Lower leg skin (tissue), 4 donors: ENCODE measurements around the gene PRKCH. TPM values are rescaled to one million over a fixed set of nuclear protein-coding genes. Genes with fewer than 3 reads are reported as not detected.

Experiments
- DNase-seq, 2 donors: peaks; one replicate each; pipeline ENCODE4 v3.0.0-alpha.2; 2019; ENCODE audit warnings: low spot score in 2 of 2
- H3K4me3 ChIP-seq: fragments of 200-600 bp; sonication (generic); 2 replicates; pipeline ENCODE4 v1.5.1; 2017; ENCODE audit warnings: mild to moderate bottlenecking, low read depth; ENCODE audit not compliant: poor library complexity, severe bottlenecking
- CTCF ChIP-seq, 3 donors: fragments of 450-650 bp; IDR thresholded peaks; one replicate each; pipeline ENCODE4 v1.5.1; 2016; ENCODE audit warnings: antibody characterized with exemption in 3 of 3, mild to moderate bottlenecking in 3 of 3, moderate library complexity in 2 of 3
- POLR2A ChIP-seq, 2 donors: fragments of 450-650 bp; IDR thresholded peaks; one replicate each; pipeline ENCODE4 v1.6.1; 2016 to 2017; ENCODE audit warnings: antibody characterized with exemption in 2 of 2, mild to moderate bottlenecking in 1 of 2, moderate library complexity in 1 of 2
- WGBS, 2 donors: methylation state at CpG; one replicate each; pipeline ENCODE4 v1.1.5; 2018; 5-methylcytosine and 5-hydroxymethylcytosine counted together
- intact Hi-C: fragments of 100-400 bp; cut with DNase I; formaldehyde crosslinking; loops from one replicate; pipeline ENCODE4 v1.15.0; 2023; ENCODE audit warnings: low total_unique reads
- total RNA-seq, 4 donors: library from RNA; depleted of rRNA; stranded (reverse); fragments of >200 nt; gene quantifications; one replicate each; pipeline ENCODE4 v1.1.0, GENCODE V29; 2016

The PRKCH gene
- total RNA-seq, 4 donors from 2014 or later, result 57.3 to 103 (median 66.7) TPM

GRCh38 chr14:61474015-61474414 lies 152.6 kb downstream of the PRKCH start:
- no peak overlapping the region for H3K4me3 ChIP-seq
- no peak for DNase-seq
- WGBS, 2 donors, result 0 to 63% methylated on average over 1 of the region's 1 CpG
- intact Hi-C loops, result loop anchor here (10.0 kb wide), 1 partner anchor 251 kb away; no protein-coding TSS in a partner anchor
- TF ChIP-seq POLR2A (IDR thresholded peaks at IDR 0.05), result no peak
- TF ChIP-seq CTCF (IDR thresholded peaks at IDR 0.05), result no peak

- H3K4me3 ChIP-seq, result no peak overlapping the region
- intact Hi-C loops, result loop anchor here (10.0 kb wide), 1 partner anchor 250 kb away; no protein-coding TSS in a partner anchor
- WGBS, 2 donors, result 84 to 86% methylated on average over 3 of the region's 3 CpGs
- DNase-seq, result no peak
- no peak for TF ChIP-seq CTCF (IDR thresholded peaks at IDR 0.05)
- no peak for TF ChIP-seq POLR2A (IDR thresholded peaks at IDR 0.05)
These were observed 153.3 kb downstream of the PRKCH start for GRCh38 chr14:61474701-61475100.

GRCh38 chr14:61475316-61475715 lies 153.9 kb downstream of the PRKCH start:
- 21 to 24% methylated on average over 4 of the region's 4 CpGs for WGBS, 2 donors
- intact Hi-C loops, result loop anchor here (10.0 kb wide), 1 partner anchor 249 kb away; no protein-coding TSS in a partner anchor
- no peak overlapping the region for H3K4me3 ChIP-seq
- DNase-seq, result no peak
- TF ChIP-seq CTCF (IDR thresholded peaks at IDR 0.05), result no peak
- no peak for TF ChIP-seq POLR2A (IDR thresholded peaks at IDR 0.05)

GRCh38 chr14:61476105-61476753 lies 154.8 kb downstream of the PRKCH start:
- H3K4me3 ChIP-seq, result no peak overlapping the region
- TF ChIP-seq CTCF (IDR thresholded peaks at IDR 0.05) (no peak), POLR2A (IDR thresholded peaks at IDR 0.05) (no peak)
- intact Hi-C loops, result loop anchor here (10.0 kb wide), 1 partner anchor 249 kb away; no protein-coding TSS in a partner anchor
- 85 to 87% methylated on average over 2 of the region's 2 CpGs for WGBS, 2 donors
- DNase-seq, result no peak

GRCh38 chr14:61476754-61477410 lies 155.5 kb downstream of the PRKCH start:
- H3K4me3 ChIP-seq, result no peak overlapping the region
- peak; percentile 60 to 67 for DNase-seq
- intact Hi-C loops, result loop anchor here (10.0 kb wide), 1 partner anchor 248 kb away; no protein-coding TSS in a partner anchor
- TF ChIP-seq POLR2A (IDR thresholded peaks at IDR 0.05), result no peak
- no peak for TF ChIP-seq CTCF (IDR thresholded peaks at IDR 0.05)
- WGBS, 2 donors, result 45 to 51% methylated on average over 6 of the region's 6 CpGs
